Esophagus squamous epithelium (tissue), 4 donors: ENCODE data around the gene ODAD3.

Source experiments
- CTCF ChIP-seq, 6 experiments: fragments of 450-650 bp in 4 of 6; fragments of 200-600 bp in 2 of 6; sonication (generic) in 2 of 6; IDR thresholded peaks; one replicate each; pipeline ENCODE4 v1.5.1; 2016 to 2019; ENCODE audit warnings: antibody characterized with exemption in 6 of 6, mild to moderate bottlenecking in 4 of 6, moderate library complexity in 4 of 6
- POLR2A ChIP-seq, 4 donors: fragments of 450-650 bp; IDR thresholded peaks; one replicate each; pipeline ENCODE4 v1.6.1; 2017; ENCODE audit warnings: antibody characterized with exemption in 4 of 4, mild to moderate bottlenecking in 4 of 4, moderate library complexity in 3 of 4

- TF ChIP-seq POLR2A (IDR thresholded peaks at IDR 0.05) (no peak), CTCF (IDR thresholded peaks at IDR 0.05) (no peak)
These were observed 952 bp upstream of the ODAD3 start for GRCh38 chr19:11435833-11436313.
